ENCODE measurements around the gene CHID1.

CHID1 gene

GRCh38 chr11:863023-863909, 47.3 kb downstream of the CHID1 start:
- Histone ChIP-seq H3K36me3 (ENCODE audit: control insufficient read depth, insufficient read depth, low read length) (peaks cover 3% of the 10 kb centered on the region), H3K27ac (ENCODE audit: low read depth, low read length) (no peak overlapping the region), H3K9ac (ENCODE audit: low read length) (no peak overlapping the region), H3K4me3 (ENCODE audit: low read length) (no peak overlapping the region), H3K27me3 (ENCODE audit: control insufficient read depth, insufficient read depth, low read length) (peaks cover 4% of the 10 kb centered on the region), H3K4me1 (ENCODE audit: control insufficient read depth, insufficient read depth, low read length) (peaks cover 4% of the 10 kb centered on the region)

- peaks cover 4% of the 10 kb centered on the region for H3K27me3 ChIP-seq (ENCODE audit: control insufficient read depth, insufficient read depth, low read length)
- H3K36me3 ChIP-seq (ENCODE audit: control insufficient read depth, insufficient read depth, low read length): peaks cover 3% of the 10 kb centered on the region
- peaks cover 4% of the 10 kb centered on the region for H3K4me1 ChIP-seq (ENCODE audit: control insufficient read depth, insufficient read depth, low read length)
- no peak overlapping the region for H3K27ac ChIP-seq (ENCODE audit: low read depth, low read length)
- no peak overlapping the region for H3K4me3 ChIP-seq (ENCODE audit: low read length)
- no peak overlapping the region for H3K9ac ChIP-seq (ENCODE audit: low read length)
Observed at GRCh38 chr11:862696-863022, 48.0 kb downstream of the CHID1 start.

DNA sequence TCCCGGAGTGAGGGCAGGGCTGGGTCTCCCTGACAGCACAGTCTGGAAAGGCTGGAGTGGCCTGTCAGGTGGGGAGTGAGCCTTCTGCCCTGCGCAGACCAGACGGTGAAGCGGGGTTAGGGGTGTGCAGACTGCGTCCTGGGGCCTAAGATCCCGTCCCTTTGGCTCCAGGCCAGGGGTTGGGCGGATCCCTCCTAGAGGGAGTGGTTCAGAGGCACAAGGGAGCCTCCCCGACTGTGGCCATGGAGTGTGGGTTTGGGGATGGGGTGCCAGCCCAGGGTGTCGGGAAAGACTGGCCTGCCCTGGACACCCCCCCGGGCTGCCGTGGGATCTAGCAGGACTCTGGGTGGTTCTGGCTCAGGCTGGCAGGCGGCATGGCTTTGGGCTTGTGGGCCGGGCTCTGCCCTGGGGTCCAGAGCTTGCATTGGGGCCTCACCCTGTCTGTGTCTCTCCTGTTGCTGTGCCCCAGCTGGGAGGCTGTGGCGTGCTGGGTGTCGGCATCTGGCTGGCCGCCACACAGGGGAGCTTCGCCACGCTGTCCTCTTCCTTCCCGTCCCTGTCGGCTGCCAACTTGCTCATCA, 48.4 kb downstream of the CHID1 start:
- H3K36me3 ChIP-seq (ENCODE audit: control insufficient read depth, insufficient read depth, low read length): peaks cover 3% of the 10 kb centered on the region
- peaks cover 4% of the 10 kb centered on the region for H3K4me1 ChIP-seq (ENCODE audit: control insufficient read depth, insufficient read depth, low read length)
- peaks cover 4% of the 10 kb centered on the region for H3K27me3 ChIP-seq (ENCODE audit: control insufficient read depth, insufficient read depth, low read length)
- H3K9ac ChIP-seq (ENCODE audit: low read length): no peak overlapping the region
- no peak overlapping the region for H3K4me3 ChIP-seq (ENCODE audit: low read length)
- no peak overlapping the region for H3K27ac ChIP-seq (ENCODE audit: low read depth, low read length)

GRCh38 chr11:861105-861479, 49.5 kb downstream of the CHID1 start:
- H3K27ac ChIP-seq (ENCODE audit: low read depth, low read length): no peak overlapping the region
- H3K36me3 ChIP-seq (ENCODE audit: control insufficient read depth, insufficient read depth, low read length): peaks cover 3% of the 10 kb centered on the region
- H3K4me3 ChIP-seq (ENCODE audit: low read length): no peak overlapping the region
- peaks cover 4% of the 10 kb centered on the region for H3K4me1 ChIP-seq (ENCODE audit: control insufficient read depth, insufficient read depth, low read length)
- peaks cover 4% of the 10 kb centered on the region for H3K27me3 ChIP-seq (ENCODE audit: control insufficient read depth, insufficient read depth, low read length)
- H3K9ac ChIP-seq (ENCODE audit: low read length): no peak overlapping the region

- H3K27me3 ChIP-seq (ENCODE audit: control insufficient read depth, insufficient read depth, low read length): peaks cover 4% of the 10 kb centered on the region
- H3K4me3 ChIP-seq (ENCODE audit: low read length): no peak overlapping the region
- peak overlapping the region; percentile 6 for H3K27ac ChIP-seq (ENCODE audit: low read depth, low read length)
- H3K36me3 ChIP-seq (ENCODE audit: control insufficient read depth, insufficient read depth, low read length): peaks cover 1% of the 10 kb centered on the region
- peaks cover 4% of the 10 kb centered on the region for H3K4me1 ChIP-seq (ENCODE audit: control insufficient read depth, insufficient read depth, low read length)
- H3K9ac ChIP-seq (ENCODE audit: low read length): no peak overlapping the region
Observed at GRCh38 chr11:860234-861104, 50.1 kb downstream of the CHID1 start.

DNA sequence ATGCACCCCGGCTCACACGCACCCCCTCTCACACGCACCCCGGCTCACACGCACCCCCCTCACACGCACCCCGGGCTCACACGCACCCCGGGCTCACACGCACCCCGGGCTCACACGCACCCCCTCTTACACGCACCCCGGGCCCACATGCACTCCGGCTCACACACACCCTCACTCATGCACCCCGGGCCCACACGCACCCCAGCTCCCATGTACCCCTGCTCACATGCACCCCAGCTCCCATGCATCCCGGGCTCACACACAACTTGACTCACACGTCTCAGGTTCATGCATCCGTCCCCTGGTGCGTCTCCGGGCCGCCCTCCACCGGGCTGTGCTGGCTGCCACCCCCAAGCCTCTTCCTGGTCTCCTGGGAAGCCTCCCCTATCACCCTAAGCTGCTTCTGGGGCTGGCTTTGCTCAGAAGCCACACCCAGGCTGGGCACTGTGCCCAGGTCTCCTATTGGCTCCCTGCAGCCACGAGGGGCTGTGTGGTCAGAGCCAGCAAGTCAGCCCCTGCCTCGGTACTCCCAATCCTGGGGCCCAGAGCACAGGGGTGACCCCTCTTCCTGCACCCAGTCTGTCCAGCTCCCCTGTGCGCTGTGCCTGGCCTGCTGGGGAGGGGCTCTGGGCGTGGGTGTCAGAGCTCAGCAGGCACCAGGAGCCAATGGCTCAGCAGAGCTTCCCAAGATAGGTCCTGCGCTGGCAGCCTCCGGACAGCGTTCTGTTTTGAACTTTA, 51.0 kb downstream of the CHID1 start:
- Histone ChIP-seq H3K9ac (ENCODE audit: low read length) (no peak overlapping the region), H3K4me1 (ENCODE audit: control insufficient read depth, insufficient read depth, low read length) (peaks cover 4% of the 10 kb centered on the region), H3K27ac (ENCODE audit: low read depth, low read length) (peak overlapping the region; percentile 48), H3K36me3 (ENCODE audit: control insufficient read depth, insufficient read depth, low read length) (no peaks in the 10 kb centered on the region), H3K4me3 (ENCODE audit: low read length) (peak overlapping the region; percentile 45), H3K27me3 (ENCODE audit: control insufficient read depth, insufficient read depth, low read length) (peaks cover 4% of the 10 kb centered on the region)

GRCh38 chr11:858762-859339, 51.8 kb downstream of the CHID1 start:
- Histone ChIP-seq H3K27me3 (ENCODE audit: control insufficient read depth, insufficient read depth, low read length) (peaks cover 4% of the 10 kb centered on the region), H3K4me1 (ENCODE audit: control insufficient read depth, insufficient read depth, low read length) (peaks cover 4% of the 10 kb centered on the region), H3K9ac (ENCODE audit: low read length) (no peak overlapping the region), H3K36me3 (ENCODE audit: control insufficient read depth, insufficient read depth, low read length) (no peaks in the 10 kb centered on the region), H3K27ac (ENCODE audit: low read depth, low read length) (no peak overlapping the region), H3K4me3 (ENCODE audit: low read length) (no peak overlapping the region)

DNA sequence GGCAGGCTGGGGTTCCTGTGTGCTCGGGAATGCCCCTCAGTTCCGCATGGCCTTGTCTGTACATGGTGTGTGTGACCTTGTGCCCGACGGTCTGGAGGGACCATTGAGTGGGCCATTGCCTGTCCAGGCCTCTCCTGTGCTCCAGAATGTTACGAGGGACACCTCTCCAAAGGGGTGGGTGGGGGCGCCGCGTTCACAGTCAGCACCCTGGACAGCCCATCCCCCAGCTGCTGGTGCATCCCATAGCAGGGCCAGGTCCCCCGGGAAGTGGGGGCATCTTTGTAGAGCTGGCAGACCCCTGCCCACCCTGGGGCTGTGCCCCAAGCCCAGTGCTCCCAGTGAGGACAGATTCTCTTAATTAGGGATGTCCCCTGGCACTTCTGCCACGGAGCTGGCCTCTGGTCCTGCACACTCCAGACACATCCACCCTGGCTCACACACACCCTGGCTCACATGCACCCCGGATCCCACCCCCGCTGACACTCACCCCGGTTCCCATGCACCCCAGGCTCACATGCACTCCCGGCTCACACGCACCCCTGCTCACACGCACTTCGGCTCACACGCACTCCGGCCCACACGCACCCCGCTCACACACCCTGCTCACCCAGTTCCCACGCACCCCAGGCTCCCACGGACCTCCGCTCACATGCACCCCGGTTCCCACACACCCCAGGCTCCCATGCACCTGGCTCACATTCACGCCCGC, 52.4 kb downstream of the CHID1 start:
- no peak overlapping the region for H3K9ac ChIP-seq (ENCODE audit: low read length)
- no peak overlapping the region for H3K4me3 ChIP-seq (ENCODE audit: low read length)
- peaks cover 4% of the 10 kb centered on the region for H3K27me3 ChIP-seq (ENCODE audit: control insufficient read depth, insufficient read depth, low read length)
- H3K4me1 ChIP-seq (ENCODE audit: control insufficient read depth, insufficient read depth, low read length): peaks cover 4% of the 10 kb centered on the region
- no peaks in the 10 kb centered on the region for H3K36me3 ChIP-seq (ENCODE audit: control insufficient read depth, insufficient read depth, low read length)
- H3K27ac ChIP-seq (ENCODE audit: low read depth, low read length): no peak overlapping the region

DNA sequence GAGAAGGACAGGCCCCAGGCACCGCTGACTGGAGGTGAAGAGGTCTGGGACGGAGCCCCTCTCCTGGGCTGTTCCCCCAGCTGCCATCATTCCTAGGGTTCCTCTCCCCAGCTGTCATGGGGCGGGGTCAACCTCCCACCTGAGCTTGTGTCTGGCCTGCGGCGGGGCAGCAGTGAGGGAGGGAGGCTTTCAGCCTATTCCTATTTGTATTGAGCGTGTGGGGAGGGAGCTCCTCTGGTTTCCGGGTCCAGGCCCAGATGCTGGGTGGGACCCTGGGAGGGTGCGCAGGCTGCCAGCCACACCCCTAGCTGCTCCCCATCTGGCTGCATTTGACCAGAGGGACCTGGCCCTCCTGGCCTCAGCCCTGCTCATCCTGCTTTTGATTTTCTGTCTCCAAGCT, 54.2 kb downstream of the CHID1 start:
- no peaks in the 10 kb centered on the region for H3K27me3 ChIP-seq (ENCODE audit: control insufficient read depth, insufficient read depth, low read length)
- peaks cover 4% of the 10 kb centered on the region for H3K4me1 ChIP-seq (ENCODE audit: control insufficient read depth, insufficient read depth, low read length)
- no peak overlapping the region for H3K27ac ChIP-seq (ENCODE audit: low read depth, low read length)
- no peak overlapping the region for H3K4me3 ChIP-seq (ENCODE audit: low read length)
- no peaks in the 10 kb centered on the region for H3K36me3 ChIP-seq (ENCODE audit: control insufficient read depth, insufficient read depth, low read length)
- H3K9ac ChIP-seq (ENCODE audit: low read length): no peak overlapping the region

GRCh38 chr11:855796-856195, 54.8 kb downstream of the CHID1 start:
- no peak overlapping the region for H3K27ac ChIP-seq (ENCODE audit: low read depth, low read length)
- no peak overlapping the region for H3K9ac ChIP-seq (ENCODE audit: low read length)
- H3K36me3 ChIP-seq (ENCODE audit: control insufficient read depth, insufficient read depth, low read length): no peaks in the 10 kb centered on the region
- H3K4me3 ChIP-seq (ENCODE audit: low read length): no peak overlapping the region
- no peaks in the 10 kb centered on the region for H3K27me3 ChIP-seq (ENCODE audit: control insufficient read depth, insufficient read depth, low read length)
- H3K4me1 ChIP-seq (ENCODE audit: control insufficient read depth, insufficient read depth, low read length): peaks cover 4% of the 10 kb centered on the region

DNA sequence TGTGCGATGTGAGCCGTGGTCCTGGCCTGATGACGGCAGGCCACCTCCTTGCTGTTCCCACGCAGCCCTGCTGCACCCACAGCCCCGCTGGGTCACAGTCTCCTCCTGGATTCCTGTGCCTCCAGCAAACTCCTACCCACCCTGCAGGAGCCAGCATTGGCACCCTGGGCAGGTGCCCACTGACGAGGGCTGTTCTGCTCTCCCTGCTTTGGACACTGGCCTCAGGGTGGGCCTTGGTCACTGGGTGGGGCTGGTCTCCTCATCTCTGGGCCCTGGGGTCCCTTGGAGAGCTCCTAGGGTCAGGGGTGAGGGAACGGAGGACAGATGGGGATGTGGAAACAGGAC, 55.3 kb downstream of the CHID1 start:
- Histone ChIP-seq H3K27ac (ENCODE audit: low read depth, low read length) (no peak overlapping the region), H3K9ac (ENCODE audit: low read length) (no peak overlapping the region), H3K36me3 (ENCODE audit: control insufficient read depth, insufficient read depth, low read length) (no peaks in the 10 kb centered on the region), H3K27me3 (ENCODE audit: control insufficient read depth, insufficient read depth, low read length) (no peaks in the 10 kb centered on the region), H3K4me3 (ENCODE audit: low read length) (no peak overlapping the region), H3K4me1 (ENCODE audit: control insufficient read depth, insufficient read depth, low read length) (peaks cover 3% of the 10 kb centered on the region)
